GM12878 (cell line): ENCODE data around the gene TAMALIN. TPM values are rescaled to one million over a fixed set of nuclear protein-coding genes. Genes with fewer than 3 reads are reported as not detected.

Source experiments
- ATAC-seq: fragments of 200-7000 bp; cut with Tn5 transposase; 3 replicates; pipeline ENCODE4 v1.9.1; 2020; ENCODE audit warnings: mild to moderate bottlenecking, moderate library complexity
- BruUV-seq: library from RNA; stranded (reverse); fragments of 400-500 nt; replicated peaks from 2 replicates; lab custom pipeline; 2021; lab: Mats Ljungman, UMichigan
- CTCF ChIA-PET: fragments of 300-600 bp; sonication (Branson Sonifier 250); formaldehyde crosslinking; extraction: SDS; loops from one replicate; lab custom pipeline; 2021; ENCODE audit warnings: inconsistent platforms; lab: Yijun Ruan, JAX
- POLR2A ChIA-PET: fragments of 350-600 bp; formaldehyde crosslinking; extraction: SDS; loops from one replicate; lab custom pipeline; 2021; ENCODE audit warnings: inconsistent platforms; lab: Charles Lee
- RAD21 ChIA-PET: fragments of 300-600 bp; sonication (Branson Sonifier 250); formaldehyde crosslinking; loops from one replicate; lab custom pipeline; 2023; ENCODE audit warnings: antibody characterized with exemption; ENCODE audit not compliant: unreplicated experiment; lab: Charles Lee
- SMC1A ChIA-PET: fragments of 300-600 bp; sonication (Branson Sonifier 250); formaldehyde crosslinking; loops from one replicate; lab custom pipeline; 2023; ENCODE audit not compliant: unreplicated experiment, uncharacterized antibody; lab: Charles Lee
- DNase-seq: peaks from one replicate; pipeline ENCODE4 v3.0.0-alpha.2; 2011; ENCODE audit warnings: low read depth, low spot score
- FAIRE-seq: peaks from 3 replicates; lab custom pipeline; 2011; peaks lifted over from hg19 to GRCh38; lab: Jason Lieb, UNC
- H2AFZ ChIP-seq: 2 replicates; pipeline ENCODE4 v1.6.0; 2011; ENCODE audit warnings: low read depth, low read length, control low read depth; ENCODE audit not compliant: control insufficient read depth
- H3K27ac ChIP-seq: 2 replicates; pipeline ENCODE4 v1.5.1; 2011; ENCODE audit warnings: control low read depth; ENCODE audit not compliant: control insufficient read depth, insufficient read depth
- H3K27me3 ChIP-seq, 2 experiments: replicated peaks in 1 of 2; 2 replicates each; pipeline versions ENCODE4 v1.6.0 to v1.6.1; 2011; ENCODE audit warnings: low read length in 1 of 2; ENCODE audit not compliant: control insufficient read depth in 2 of 2, insufficient read depth in 2 of 2
- H3K36me3 ChIP-seq, 2 experiments: 2 replicates each; pipeline ENCODE4 v1.5.1; 2011; ENCODE audit warnings: low read length in 1 of 2; ENCODE audit not compliant: control insufficient read depth in 2 of 2, insufficient read depth in 2 of 2
- H3K4me1 ChIP-seq: 2 replicates; pipeline ENCODE4 v1.6.1; 2011; ENCODE audit warnings: mild to moderate bottlenecking, low read length, moderate library complexity, mixed read lengths; ENCODE audit not compliant: control insufficient read depth, insufficient read depth
- H3K4me2 ChIP-seq: 2 replicates; pipeline ENCODE4 v1.6.0; 2011; ENCODE audit warnings: control low read depth; ENCODE audit not compliant: control insufficient read depth, insufficient read depth
- H3K4me3 ChIP-seq: fragments of 200-600 bp; sonication (generic); 2 replicates; pipeline ENCODE4 v1.5.1; 2016
- H3K79me2 ChIP-seq: 2 replicates; pipeline ENCODE4 v1.6.0; 2011; ENCODE audit warnings: low read length; ENCODE audit not compliant: control insufficient read depth, insufficient read depth
- H3K9ac ChIP-seq: 2 replicates; pipeline ENCODE4 v1.8.0; 2011; ENCODE audit warnings: low read length, control low read depth, mixed read lengths; ENCODE audit not compliant: control insufficient read depth, insufficient read depth
- H3K9me3 ChIP-seq: replicated peaks from 3 replicates; pipeline ENCODE4 v1.5.1; 2011; ENCODE audit warnings: mild to moderate bottlenecking, low read length; ENCODE audit not compliant: control insufficient read depth, insufficient read depth
- H4K20me1 ChIP-seq: 2 replicates; pipeline ENCODE4 v1.6.0; 2011; ENCODE audit not compliant: control insufficient read depth, insufficient read depth
- BCLAF1 ChIP-seq: fragments of 450-650 bp; IDR thresholded peaks from 2 replicates; pipeline ENCODE4 v1.6.1; 2017; ENCODE audit warnings: antibody characterized with exemption, mild to moderate bottlenecking, moderate library complexity
- CREM ChIP-seq: IDR thresholded peaks from 2 replicates; pipeline ENCODE4 v1.6.1; 2014; ENCODE audit warnings: antibody characterized with exemption, low read depth
- CTCF ChIP-seq, 3 experiments: IDR thresholded peaks in 2 of 3; conservative IDR thresholded peaks in 1 of 3; 2 replicates each; pipeline ENCODE4 v1.5.1; 2011; ENCODE audit warnings: low read depth in 3 of 3, low read length in 3 of 3, mild to moderate bottlenecking in 3 of 3, control low read depth in 2 of 3, moderate library complexity in 2 of 3, inconsistent platforms in 1 of 3, mixed read lengths in 1 of 3; ENCODE audit not compliant: control insufficient read depth in 2 of 3, insufficient read depth in 1 of 3; ENCODE audit errors: extremely low read depth in 1 of 3
- EZH2 ChIP-seq: IDR thresholded peaks from 2 replicates; pipeline ENCODE4 v1.6.1; 2012; ENCODE audit warnings: low read depth, mild to moderate bottlenecking, control low read depth, inconsistent platforms, low read length, borderline replicate concordance; ENCODE audit not compliant: control insufficient read depth
- MLLT1 ChIP-seq: fragments of 450-650 bp; IDR thresholded peaks from 2 replicates; pipeline ENCODE4 v1.6.1; 2016; ENCODE audit warnings: mild to moderate bottlenecking
- SMC3 ChIP-seq: IDR thresholded peaks from 2 replicates; pipeline ENCODE4 v1.6.1; 2011; ENCODE audit warnings: low read length, improper control_type of control experiment, borderline replicate concordance
- WRNIP1 ChIP-seq: IDR thresholded peaks from 2 replicates; pipeline ENCODE4 v1.6.1; 2011; ENCODE audit warnings: low read depth, low read length, improper control_type of control experiment, borderline replicate concordance
- ZBTB4 ChIP-seq: fragments of 450-650 bp; formaldehyde crosslinking; IDR thresholded peaks from 2 replicates; pipeline ENCODE4 v1.4.0; 2022; ENCODE audit warnings: mild to moderate bottlenecking, moderate library complexity
- ZNF24 ChIP-seq: fragments of 450-650 bp; IDR thresholded peaks from 2 replicates; pipeline ENCODE4 v1.6.1; 2017; ENCODE audit warnings: antibody characterized with exemption, mild to moderate bottlenecking
- WGBS: methylation state at CpG from one replicate; pipeline ENCODE4 v1.1.6; 2016; ENCODE audit warnings: low lambda C conversion rate; ENCODE audit not compliant: insufficient replicate concordance, insufficient coverage; ENCODE audit errors: missing lambda C conversion rate; 5-methylcytosine and 5-hydroxymethylcytosine counted together
- in situ Hi-C: fragments of 300-500 bp; cut with MboI; formaldehyde crosslinking; loops from 9 replicates; pipeline ENCODE4 v1.14.3; 2018; ENCODE audit warnings: mixed read lengths
- intact Hi-C: fragments of 100-400 bp; cut with micrococcal nuclease; formaldehyde crosslinking; loops from one replicate; pipeline ENCODE4 v1.14.2; 2022; ENCODE audit not compliant: unreplicated experiment
- polyA plus RNA-seq, 11 experiments: library from polyadenylated mRNA; depleted of rRNA in 4 of 11; unstranded in 6 of 11; stranded (reverse) in 5 of 11; fragments of >200 nt; fragmentation: Nextera tagmentation in 4 of 11; fragmentation: Illumina TruSeq in 1 of 11; extraction: Ambion mirVana in 4 of 11; extraction: Trizol in 1 of 11; gene quantifications; 1 replicate in 1 of 11; 2 replicates in 10 of 11; pipeline versions ENCODE4 v1.2.1 to v1.2.3, GENCODE V29; 2011 to 2016; ENCODE audit warnings: inconsistent platforms in 2 of 11, missing spikeins in 2 of 11, low read depth in 1 of 11
- total RNA-seq, 4 experiments: library from RNA; depleted of rRNA in 3 of 4; stranded (reverse); fragments of >200 nt in 3 of 4; fragmentation: Illumina TruSeq in 1 of 4; extraction: Trizol in 1 of 4; gene quantifications; 2 replicates each; pipeline versions ENCODE4 v1.2.1 to v1.2.3, GENCODE V29; 2013 to 2021

Gene TAMALIN
- total and polyA plus RNA-seq, 10 of the 15 experiments (the other 5 are each of a cell fraction or from before 2014, with no cell fraction given): 0.09 to 0.58 (median 0.19) TPM; not detected in 4

GRCh38 chr12:52020539-52021336 lies 14.0 kb downstream of the TAMALIN start:
- ATAC-seq: peak; percentile 62
- in situ Hi-C loops (no loop called here), intact Hi-C loops (loop anchor here (1.0 to 5.0 kb wide), 3 partner anchors 27 to 128 kb away; no protein-coding TSS in a partner anchor)
- H3K4me1 ChIP-seq: peaks cover 12% of the 10 kb centered on the region
- peaks cover 0 to 9% of the 10 kb centered on the region in 2 experiments; a peak in 2 of 4 replicates for H3K27me3 ChIP-seq
- H3K4me3 ChIP-seq: no peak overlapping the region
- WGBS: 5% methylated on average over 9 of the region's 9 CpGs
- no peak for DNase-seq
- no peak overlapping the region for H3K4me2 ChIP-seq
- BruUV-seq: no TSS peak
- peak; percentile 80 for FAIRE-seq
- POLR2A ChIA-PET: interaction anchor here (1.0 to 1.4 kb wide), 3 partner anchors 11 to 49 kb away, joined by 3 to 4 read pairs (median 3); partner anchors contain the start of gene ATG101
- H3K36me3 ChIP-seq: no peaks in the 10 kb centered on the region
- RAD21 ChIA-PET: interaction anchor here (1.0 to 9.0 kb wide), 7 partner anchors 12 to 98 kb away, joined by 3 to 131 read pairs (median 4); partner anchors contain the start of gene TAMALIN
- H3K79me2 ChIP-seq: no peaks in the 10 kb centered on the region
- CTCF ChIA-PET: interaction anchor here (0.7 to 15.6 kb wide), 20 partner anchors 9 to 859 kb away, joined by 3 to 622 read pairs (median 4); partner anchors contain the start of genes NR4A1, SMIM41 and TAMALIN
- H3K9ac ChIP-seq: no peak overlapping the region
- SMC1A ChIA-PET: interaction anchor here (0.5 to 13.2 kb wide), 7 partner anchors 10 to 100 kb away, joined by 3 to 320 read pairs (median 23); partner anchors contain the start of gene TAMALIN
- H4K20me1 ChIP-seq: no peaks in the 10 kb centered on the region
- H2AFZ ChIP-seq: no peak overlapping the region
- H3K27ac ChIP-seq: no peak overlapping the region
- no peaks in the 10 kb centered on the region for H3K9me3 ChIP-seq
- TF ChIP-seq SMC3 (peak; percentile 75), ZNF24 (no peak), MLLT1 (no peak), CREM (no peak), EZH2 (no peak), CTCF (IDR thresholded peaks at IDR 0.05 in 2 of 3, conservative IDR thresholded peaks at IDR 0.05 in 1 of 3; ENCODE audit: control insufficient read depth in 2 of 3, extremely low read depth in 1 of 3, insufficient read depth in 1 of 3, low read depth in 3 of 3, low read length in 3 of 3) (peak; percentile 75 to 84 (median 77)), BCLAF1 (no peak), WRNIP1 (no peak), ZBTB4 (no peak)
